Peyer's patch (tissue), 4 donors: Measurements from ENCODE around the gene SV2B.

ENCODE experiments used
- CTCF ChIP-seq, 6 experiments: fragments of 450-650 bp in 4 of 6; fragments of 200-600 bp in 2 of 6; sonication (generic) in 1 of 6; IDR thresholded peaks; one replicate each; pipeline ENCODE4 v1.5.1; 2017 to 2019; ENCODE audit warnings: antibody characterized with exemption in 6 of 6, mild to moderate bottlenecking in 3 of 6, moderate library complexity in 1 of 6
- POLR2A ChIP-seq, 2 donors: fragments of 450-650 bp; IDR thresholded peaks; one replicate each; pipeline ENCODE4 v1.5.1; 2017; ENCODE audit warnings: antibody characterized with exemption in 2 of 2, mild to moderate bottlenecking in 2 of 2, moderate library complexity in 2 of 2

GRCh38 chr15:91281947-91282346 lies 181.9 kb downstream of the SV2B start:
- TF ChIP-seq POLR2A (IDR thresholded peaks at IDR 0.05): no peak
- no peak for TF ChIP-seq CTCF (IDR thresholded peaks at IDR 0.05)
